NCI-H82 treated with DMSO at 0.1 percent for 48 hours (cell line): ENCODE results near the gene SEMA6D.

Experiments used
- DNase-seq: peaks from one replicate; lab custom pipeline; 2025; ENCODE audit not compliant: unreplicated experiment; lab: John Stamatoyannopoulos, UW

The SEMA6D gene

GRCh38 chr15:47819158-47819557 lies 101.9 kb downstream of the SEMA6D start:
- DNase-seq, result no peak

GRCh38 chr15:47820057-47820746 lies 102.9 kb downstream of the SEMA6D start:
- DNase-seq, result no peak

GRCh38 chr15:47820747-47821319 lies 103.5 kb downstream of the SEMA6D start:
- DNase-seq, result no peak

- DNase-seq, result no peak
Measured at GRCh38 chr15:47822048-47822447, 104.7 kb downstream of the SEMA6D start.
